ENCODE measurements around the gene NUDT22.
"Not testable (repeated sequence)": the region's sequence is repeated elsewhere in the genome, so short reads cannot be mapped to it uniquely, and the experiment has no call there.

The NUDT22 gene

DNA sequence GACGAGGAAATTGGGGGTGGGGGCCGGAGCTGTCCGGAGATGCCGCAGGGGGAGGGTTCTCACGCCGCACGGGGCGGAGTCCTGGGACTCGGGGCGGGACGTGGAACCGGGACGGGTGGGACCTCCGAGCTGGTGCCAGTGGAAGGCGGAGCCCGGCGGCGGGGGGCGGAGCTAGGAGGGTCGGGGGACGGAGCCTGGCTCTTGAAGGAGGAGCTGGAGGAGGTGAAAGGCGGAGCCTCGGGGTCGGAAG, 15.1 kb downstream of the NUDT22 start:
- in situ Hi-C loops (cut with MboI; ENCODE audit: low sequenced_read_pairs), result no loop called here

DNA sequence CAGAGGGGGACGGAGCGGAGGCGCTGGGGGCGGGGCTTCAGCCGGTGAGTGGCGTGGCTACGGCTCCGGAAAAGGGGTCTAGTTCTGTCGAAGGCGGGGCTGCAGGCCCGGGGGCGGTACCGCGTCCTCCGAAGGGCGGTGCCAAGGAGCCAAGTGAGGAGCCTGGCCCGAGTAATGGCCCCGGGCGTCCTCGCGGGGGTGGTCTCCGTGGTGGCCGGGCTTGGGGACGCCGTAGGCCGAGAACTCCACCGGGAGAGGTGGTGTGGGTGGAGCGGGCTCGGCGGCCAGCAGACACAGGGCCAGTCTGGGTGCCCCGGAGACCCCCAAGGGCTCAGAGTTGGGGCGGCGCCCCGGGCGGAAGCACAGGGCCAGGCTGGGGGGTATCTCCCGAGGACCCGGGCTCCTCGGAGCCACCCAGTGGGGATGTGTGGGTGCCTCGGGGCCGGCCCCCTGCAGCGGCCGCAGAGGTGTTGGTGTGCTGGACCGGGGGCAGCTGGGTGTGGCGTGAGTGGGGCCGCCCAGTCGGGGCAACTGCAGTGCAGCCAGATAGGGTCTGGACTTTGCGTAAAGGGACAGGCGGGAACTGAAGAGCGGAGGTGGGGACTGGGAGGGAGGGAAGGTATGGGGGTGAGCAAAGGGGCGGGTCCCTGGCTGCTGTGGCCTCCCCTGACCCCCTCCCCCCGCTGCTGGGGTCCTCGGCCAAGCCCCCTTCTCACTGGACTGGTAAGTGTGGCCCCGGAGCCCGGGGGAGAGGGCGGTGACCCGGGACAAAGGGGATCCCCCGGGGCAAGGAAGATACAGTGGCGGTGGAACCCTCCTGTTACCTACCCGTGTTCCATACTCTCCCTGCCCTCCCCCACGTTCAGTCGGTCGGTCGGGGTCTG, 15.7 kb downstream of the NUDT22 start:
- in situ Hi-C loops (cut with MboI; ENCODE audit: low sequenced_read_pairs), result no loop called here

DNA sequence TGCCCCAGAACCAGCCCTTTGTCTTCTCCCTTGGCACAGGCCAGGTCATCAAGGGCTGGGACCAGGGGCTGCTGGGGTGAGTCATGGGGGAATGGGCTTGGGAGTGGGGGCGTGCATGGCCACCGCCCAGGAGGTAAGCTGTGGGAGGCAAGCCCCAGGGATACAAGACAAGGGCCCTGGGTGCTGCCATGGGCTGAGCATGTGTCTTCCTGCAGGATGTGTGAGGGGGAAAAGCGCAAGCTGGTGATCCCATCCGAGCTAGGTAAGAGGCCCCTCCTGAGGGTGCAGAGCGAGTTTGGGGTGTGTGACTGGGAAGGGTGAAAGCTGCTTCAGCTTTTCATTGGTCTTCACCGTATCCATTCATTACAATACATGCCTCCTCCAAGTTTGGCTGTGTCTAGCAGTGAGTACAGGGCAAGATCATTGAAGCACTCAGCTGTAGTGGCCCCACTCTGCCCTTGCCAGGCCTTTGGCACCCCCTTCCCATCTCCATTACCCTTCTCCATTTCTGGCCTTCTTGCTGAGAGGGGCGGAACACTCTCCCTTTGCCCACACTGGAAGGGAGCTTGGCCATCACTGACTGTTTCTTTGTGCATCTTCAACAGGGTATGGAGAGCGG, 17.3 kb downstream of the NUDT22 start:
- in situ Hi-C loops (cut with MboI; ENCODE audit: low sequenced_read_pairs), result no loop called here

DNA sequence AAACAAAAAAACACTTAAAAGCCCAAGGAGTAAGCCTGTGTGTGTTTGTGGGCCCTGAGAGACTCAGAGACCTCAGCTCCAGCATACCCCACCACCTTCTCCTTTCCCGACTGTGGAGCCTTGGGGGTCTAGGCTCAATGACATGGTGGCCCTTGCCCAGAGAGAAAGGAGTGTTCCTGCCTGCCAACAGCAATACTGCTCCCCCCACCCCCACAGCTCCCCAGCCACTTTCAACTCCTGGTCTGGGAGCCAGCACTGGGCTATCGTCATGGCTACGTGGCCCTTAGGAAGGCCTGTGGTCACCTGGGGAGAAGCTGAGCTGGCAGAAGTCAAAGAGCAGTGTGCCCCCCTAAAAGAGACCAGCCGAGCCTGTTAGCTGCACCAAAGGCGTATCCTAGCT, 18.0 kb downstream of the NUDT22 start:
- in situ Hi-C loops (cut with MboI; ENCODE audit: low sequenced_read_pairs), result no loop called here

DNA sequence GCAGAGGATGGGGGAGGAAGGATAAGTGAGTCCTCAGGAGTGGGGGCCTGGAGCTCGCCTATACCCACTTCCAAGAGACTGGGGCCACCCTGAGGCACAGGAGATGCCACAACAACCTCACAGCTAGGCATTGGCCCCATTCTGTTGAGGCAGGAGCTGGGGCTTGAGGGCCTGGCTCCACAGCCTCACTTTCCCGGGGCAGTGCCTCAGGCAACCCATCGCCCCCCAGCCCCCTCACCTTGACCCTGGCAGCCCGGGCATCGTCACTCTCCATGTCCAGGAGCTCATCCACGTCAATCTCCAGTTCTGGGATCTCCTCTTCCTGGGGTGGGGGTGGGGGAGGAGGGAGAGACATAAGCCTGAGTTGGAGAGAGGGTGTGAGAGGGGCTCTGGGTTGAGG, 18.9 kb downstream of the NUDT22 start:
- in situ Hi-C loops (cut with MboI; ENCODE audit: low sequenced_read_pairs), result no loop called here

DNA sequence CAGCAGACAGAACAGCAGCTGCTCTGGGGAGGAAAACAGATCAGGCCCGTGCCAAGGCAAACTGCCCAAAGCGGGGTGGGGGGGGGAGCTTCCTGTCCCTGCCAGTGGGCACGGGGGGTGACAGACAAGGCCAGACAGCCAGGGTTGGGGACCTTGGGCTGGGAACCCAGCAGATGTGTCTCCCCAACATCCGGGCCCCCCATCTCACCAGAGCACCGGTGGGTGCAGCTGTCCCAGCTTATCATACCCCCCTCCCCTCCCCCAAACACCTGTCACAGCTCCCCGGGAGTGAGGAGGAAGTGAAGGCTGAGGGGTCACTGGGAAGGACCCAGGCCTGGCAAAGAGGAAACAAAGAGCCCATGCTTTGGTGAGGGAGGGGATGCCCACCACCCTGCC, 19.3 kb downstream of the NUDT22 start:
- in situ Hi-C loops (cut with MboI; ENCODE audit: low sequenced_read_pairs), result no loop called here

DNA sequence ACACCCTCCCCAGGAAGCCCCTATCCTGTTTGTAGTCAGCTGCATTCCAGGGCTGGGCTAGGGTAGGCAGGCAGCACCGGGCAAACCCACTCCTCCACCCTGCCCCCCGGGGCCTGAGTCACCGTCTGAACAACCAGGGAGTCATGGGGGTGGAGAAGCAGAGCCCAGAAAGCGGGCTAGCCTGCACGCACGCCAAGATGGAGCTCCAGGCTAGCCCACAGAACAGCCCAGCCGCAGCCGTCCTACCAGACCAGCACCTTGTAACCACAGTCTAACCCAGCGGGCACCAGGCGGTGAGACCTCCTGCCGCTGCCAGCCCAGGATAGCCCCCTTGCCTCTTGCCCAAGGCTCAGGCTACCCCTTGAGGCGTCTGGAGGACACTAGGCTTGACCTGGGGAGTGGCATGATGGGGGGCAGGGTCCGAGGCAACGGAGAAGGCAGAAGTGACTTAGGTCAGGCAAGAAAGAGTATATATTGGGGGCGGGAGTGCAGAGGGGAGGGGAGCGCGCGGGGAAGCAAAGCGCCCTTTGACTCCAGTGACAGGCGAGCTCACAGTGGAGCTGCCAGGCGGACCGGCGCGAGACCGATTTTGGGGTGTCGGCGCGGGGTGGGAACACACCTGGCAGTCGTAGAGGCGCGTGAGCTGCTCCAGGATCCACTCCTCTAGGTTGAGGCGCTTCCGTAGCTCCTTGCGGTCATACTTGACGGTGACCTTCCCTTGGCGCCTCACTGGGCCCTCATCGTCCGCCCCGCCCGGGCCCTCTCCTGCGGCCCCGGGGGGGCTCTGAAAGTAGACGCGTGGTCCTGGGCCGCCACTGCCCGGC, 19.9 kb downstream of the NUDT22 start:
- in situ Hi-C loops (cut with MboI; ENCODE audit: low sequenced_read_pairs), result no loop called here

DNA sequence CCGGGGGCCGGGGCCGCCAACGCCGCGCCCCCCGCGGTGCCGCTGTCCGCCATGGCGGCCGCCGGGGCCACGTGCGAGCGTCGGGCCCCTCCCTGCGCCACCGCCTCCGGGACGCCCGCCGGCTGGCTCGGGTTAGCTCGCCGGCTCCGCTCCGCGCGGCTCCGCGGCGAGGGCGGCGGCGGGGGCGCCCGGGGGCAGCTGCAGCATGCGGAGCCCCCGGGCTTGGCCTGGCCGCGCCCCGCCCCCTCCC, 20.5 kb downstream of the NUDT22 start:
- in situ Hi-C loops (cut with MboI; ENCODE audit: low sequenced_read_pairs), result not testable (repeated sequence)

DNA sequence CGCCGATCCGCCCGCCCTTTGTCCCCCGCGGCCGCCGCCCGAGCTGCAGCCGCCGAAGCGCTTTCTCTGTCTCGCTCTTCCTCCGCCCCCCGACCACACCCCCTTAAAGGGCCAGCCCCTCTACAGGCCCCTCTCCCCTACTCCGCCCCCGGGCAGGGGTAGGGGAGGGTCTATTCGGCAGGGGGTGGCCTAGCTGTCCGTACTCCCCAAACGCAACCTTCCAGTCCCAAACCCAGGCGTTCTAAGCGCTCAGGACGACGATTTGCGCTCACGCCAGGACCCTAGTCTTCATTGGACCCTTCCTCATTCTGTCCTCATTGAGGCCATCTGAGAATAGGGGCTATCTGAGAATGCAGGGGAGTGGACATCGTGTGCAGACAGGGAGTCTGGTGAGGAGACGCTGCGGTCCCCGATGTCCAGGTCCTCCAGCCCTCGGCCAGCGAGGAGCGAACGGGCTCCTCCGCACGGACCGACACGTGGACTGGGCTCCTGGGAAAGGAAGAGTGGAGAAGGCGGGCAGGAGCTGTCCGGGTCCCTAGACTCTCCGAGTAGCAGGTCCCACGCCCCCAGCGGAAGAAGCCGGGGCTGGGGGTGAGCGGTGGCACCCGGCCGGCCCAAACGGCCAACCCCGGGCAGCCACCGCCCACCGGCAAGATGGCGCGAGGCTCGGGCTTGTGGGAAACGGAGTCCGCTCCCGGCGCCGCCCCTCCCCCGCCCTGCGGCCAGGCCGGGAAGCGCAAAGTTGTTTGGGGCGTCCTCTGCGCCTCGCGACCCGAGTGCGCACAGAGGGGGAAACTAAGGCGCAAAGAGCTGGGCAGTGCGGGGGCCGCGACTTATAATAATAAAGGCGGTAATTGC, 21.0 kb downstream of the NUDT22 start, which contains the start of gene PPP1R14B:
PPP1R14B (minus strand) TSS at position 73 of the 858 bp plus-strand sequence. CDS start 270 bp downstream, outside the sequence.
- in situ Hi-C loops (cut with MboI; ENCODE audit: low sequenced_read_pairs), result no loop called here

DNA sequence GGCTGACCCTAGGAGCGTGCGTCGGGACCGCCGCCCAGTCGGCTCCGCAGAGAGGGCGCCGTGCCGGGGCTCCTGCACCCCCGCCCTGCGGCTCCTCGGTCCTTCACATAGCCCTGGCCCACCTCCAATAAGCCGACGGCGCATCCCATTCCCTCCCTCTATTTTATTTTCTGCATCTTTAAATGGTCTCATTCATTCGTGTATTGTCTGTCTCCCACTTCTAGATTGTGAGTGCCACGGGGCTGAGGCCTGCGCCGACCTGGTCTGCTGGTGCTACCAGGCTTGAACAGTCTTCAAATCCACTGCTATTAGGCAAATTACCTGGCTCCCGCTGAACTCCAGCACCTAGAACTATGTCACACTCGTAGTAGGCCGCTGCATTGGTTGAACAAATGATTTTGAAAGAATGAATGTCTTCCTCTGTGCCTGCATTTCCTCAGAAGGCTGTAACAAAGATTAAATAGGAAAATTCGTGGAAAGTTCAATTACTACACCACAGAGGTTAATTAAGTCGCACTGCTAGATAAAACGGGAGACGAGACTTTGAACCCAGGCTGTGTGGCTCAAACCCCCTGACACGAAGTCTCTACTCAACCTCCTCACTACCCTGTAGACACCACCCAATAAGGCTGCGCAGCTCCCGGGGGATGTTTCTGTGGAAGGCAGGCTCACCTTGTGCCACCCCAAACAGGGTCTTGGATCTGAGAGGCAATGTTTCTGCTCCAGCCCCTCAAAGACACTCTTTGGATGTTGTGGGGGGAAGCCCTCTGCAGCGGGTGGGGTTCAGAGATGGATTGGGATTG, 21.9 kb downstream of the NUDT22 start:
- in situ Hi-C loops (cut with MboI; ENCODE audit: low sequenced_read_pairs), result no loop called here

DNA sequence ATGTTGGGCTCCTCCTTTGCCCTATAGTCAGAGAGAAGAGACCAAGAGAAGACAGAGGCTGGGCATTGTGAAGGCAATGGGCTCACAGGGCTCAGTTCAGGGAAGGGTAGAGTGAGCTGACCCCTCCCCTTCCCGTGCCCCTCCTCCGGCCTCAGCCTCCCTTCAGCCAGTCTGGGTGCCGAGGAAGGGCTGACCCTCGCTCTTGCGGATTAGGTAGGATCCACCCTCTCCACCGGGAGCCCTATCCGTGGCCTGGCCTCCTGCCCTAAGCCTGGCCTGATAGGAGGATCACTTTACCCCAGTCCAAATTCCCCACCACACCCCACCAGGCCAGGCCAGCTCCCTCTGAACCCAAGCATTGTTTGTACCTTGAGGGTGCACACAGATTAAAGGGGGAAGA, 22.5 kb downstream of the NUDT22 start:
- in situ Hi-C loops (cut with MboI; ENCODE audit: low sequenced_read_pairs), result no loop called here

DNA sequence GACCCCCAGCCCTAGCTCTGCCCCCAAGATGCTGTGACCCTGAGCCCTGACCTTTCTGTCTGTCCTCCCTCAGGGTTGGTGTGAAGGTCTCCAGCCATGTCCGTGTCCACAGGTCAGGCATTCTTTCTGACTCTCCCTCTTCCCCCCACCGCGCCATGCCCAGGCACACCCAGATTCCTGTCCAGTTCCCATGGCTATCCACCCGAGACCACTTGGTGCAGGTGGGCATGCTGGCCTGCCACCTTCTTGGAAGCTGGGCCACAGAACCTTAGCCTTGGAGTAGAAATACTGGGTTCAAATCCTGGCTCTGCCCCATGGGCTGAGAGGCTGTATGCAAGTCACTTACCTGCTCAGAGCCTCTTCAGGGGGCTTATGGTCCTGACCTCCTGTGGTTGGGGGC, 23.0 kb downstream of the NUDT22 start:
- in situ Hi-C loops (cut with MboI; ENCODE audit: low sequenced_read_pairs), result no loop called here

DNA sequence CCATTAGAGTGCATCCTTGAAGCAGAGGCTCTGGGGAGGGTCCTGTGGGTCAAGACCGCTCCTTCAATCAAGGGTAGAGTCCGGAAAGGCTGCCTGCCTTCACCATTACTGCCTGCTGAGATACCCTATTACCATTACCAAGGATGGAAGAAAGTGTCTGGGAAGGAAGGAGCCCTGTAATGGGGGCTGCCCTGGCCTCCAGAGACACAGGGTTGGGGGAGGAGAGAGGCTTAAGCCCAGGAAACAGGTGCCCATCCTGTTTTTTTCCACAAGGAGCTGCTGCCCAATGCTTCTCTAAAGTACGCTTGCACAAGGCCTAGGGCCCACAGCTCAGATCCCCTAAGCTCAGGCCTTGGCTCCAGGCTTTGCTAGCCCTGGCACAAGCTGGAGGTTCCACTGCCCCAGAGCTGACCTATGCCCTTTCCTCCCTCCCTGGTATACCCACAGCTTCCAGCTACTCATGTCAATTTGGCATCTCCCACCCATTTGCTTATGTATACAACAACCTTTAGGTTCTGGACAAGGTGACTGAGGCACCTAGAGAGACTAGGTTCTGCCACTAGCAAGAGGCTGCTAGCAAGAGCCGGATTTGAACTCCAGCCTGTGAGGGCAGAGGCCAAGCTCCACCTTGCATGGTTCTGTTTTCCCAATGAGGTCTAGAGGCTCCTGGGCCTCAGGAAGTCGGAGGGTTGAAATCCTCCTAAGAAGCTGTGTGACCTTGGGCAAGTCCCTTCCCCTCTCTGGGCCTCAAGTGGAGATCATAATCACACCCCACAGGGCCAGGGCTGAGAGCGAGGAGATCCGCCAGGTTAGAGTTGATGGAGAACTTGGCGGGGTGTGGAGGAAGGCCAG, 23.7 kb downstream of the NUDT22 start:
- in situ Hi-C loops (cut with MboI; ENCODE audit: low sequenced_read_pairs), result no loop called here

DNA sequence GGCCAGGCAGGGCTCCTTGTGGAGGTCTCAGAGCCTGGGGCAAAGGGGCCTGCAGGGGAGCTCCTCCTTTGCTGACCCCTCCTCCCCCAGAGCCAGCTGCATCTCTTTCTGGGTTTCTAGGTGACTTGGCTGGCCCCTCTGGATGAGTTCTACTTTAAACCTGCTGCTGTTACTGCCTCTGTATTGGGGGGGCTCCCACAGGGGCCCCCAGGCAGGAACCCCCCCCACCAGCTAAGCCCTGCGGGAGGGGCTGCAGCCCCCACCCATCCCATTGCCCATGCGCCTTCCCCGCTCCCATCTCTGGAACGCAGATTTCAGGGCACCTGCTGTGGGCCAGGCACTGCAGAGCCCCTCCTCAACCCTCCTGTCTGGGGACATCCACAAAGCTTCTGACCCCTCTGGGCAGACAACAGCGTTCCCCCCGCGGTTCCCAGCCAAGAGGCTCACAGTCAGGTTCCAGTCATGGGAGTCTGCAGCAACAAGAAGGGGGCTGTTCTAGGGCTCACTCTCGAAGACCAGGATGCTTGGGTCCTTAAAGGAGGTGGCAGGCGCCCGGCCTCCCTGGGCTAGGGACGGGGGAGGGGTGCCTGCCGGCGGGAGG, 24.4 kb downstream of the NUDT22 start:
- in situ Hi-C loops (cut with MboI; ENCODE audit: low sequenced_read_pairs), result no loop called here

DNA sequence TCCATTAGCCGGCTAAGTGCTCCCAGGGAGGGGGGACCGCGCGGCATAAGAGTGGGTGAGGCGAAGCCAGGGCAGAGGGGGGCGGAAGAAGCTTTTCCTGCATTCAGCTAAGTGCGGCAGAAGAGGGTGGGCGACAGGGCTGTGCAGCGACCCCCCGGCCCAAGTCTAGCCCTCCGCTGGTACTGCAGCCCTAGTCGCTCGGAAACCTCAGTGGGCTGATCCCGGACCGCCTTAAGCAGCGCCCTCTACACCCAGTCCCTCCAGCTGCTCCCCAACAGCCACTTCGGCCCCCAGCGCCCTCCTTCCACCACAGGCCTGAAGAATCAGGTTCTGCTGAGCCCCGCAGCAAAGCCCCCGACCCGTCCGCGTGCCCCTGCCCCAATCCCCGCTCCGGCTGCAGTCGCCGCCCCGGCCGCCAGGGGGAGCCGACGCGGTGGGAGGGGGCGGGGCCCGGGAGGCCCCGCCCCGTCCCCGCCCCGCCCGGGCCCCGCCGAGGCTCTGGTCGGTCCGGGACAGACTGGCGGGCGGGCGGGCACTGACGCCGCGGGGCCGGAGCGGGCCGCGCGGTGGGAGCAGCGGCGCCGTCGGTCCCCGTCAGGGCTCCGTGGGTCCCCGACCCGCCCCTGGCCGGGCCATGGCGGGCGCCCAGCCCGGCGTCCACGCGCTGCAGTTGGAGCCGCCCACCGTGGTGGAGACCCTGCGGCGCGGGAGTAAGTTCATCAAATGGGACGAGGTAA, 25.1 kb downstream of the NUDT22 start, which contains the start of gene PLCB3:
PLCB3 (plus strand) TSS at position 515 of the 737 bp plus-strand sequence; CDS start at position 635, 120 bp downstream.
- in situ Hi-C loops (cut with MboI; ENCODE audit: low sequenced_read_pairs), result no loop called here

DNA sequence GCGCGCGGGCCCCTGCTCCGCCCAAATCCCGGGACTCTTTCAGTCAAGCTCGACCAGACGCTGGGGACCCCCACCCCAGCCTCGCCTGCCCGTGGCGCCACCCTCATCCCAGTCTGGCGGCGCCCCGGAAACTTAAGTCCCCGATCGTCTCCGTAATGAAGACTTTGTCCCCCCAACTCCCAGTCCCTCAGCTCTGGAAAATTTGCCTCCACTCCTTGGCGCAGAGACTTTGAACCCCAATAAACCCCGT, 25.6 kb downstream of the NUDT22 start:
- in situ Hi-C loops (cut with MboI; ENCODE audit: low sequenced_read_pairs), result no loop called here

DNA sequence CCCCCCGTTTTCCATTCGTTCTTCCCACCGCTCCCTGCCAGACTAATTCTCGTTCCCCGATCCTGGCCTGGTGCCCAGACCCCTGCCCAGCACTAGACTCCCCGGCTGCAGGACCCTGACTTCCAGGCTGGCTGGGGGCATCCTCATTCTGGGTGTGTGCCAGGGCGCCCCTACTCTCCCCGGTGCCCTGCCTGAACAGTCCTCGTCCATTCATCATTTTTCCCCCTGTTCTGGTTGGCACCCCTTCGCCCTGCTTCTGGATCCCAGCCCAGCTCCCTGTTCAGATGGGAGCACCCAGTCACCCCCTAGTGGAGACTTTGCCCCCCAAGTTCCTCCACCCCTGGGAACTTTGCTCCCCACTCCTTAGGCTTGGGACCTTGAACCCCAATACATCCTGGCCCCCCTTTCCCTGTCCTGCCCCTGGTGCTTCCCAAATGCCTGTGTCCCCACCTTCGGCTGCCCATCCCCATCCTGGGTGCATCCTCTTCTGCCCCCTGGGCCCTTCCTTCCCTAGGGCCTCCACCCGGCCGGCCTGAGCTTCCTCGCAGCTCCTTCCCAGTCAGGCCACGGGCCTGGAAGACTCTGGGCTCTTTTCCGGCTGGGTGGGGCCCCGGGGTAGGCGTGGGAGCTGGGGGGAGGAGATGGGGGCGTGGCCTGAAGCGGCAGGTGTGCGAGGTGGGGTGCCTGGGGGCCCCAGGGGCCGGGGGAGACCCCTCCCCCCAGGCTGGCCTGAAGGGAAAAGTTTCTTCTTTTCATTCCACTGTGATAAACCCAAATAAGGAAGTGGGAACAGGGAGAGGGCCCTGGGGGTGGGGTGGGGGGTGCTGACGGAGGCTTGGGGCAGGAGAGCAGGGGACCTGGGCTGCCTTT, 26.2 kb downstream of the NUDT22 start:
- in situ Hi-C loops (cut with MboI; ENCODE audit: low sequenced_read_pairs), result no loop called here

DNA sequence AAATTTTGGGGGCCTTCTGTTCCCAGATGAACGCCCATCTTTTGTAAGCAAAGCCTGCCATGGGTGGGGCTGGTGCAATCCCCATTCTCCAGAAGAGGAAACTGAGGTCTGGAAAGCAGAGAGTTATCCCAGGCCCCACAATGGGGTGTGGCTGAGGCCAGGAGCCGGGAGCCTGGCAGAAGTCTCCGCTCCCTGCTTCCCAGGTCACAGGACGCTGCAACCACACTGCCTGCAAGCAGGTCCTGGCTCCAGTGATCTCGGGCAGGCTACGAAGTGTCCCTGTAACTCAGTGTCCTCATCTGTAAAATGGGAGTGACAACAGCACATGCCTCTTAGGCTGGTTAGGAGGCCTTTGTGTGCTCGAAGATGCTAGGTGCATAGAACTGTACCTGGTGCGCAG, 27.0 kb downstream of the NUDT22 start:
- in situ Hi-C loops (cut with MboI; ENCODE audit: low sequenced_read_pairs), result no loop called here

Data from HL-60/S4 treated with retinoic acid at 250 ng/mL for 4 days and 3 days (cell line).